Endothelial cell of umbilical vein (primary cell): Measurements from ENCODE around the gene COPS2. TPM values are rescaled to one million over a fixed set of nuclear protein-coding genes. Genes with fewer than 3 reads are reported as not detected.

ENCODE experiments used
- BruUV-seq: library from RNA; stranded (reverse); fragments of 400-500 nt; replicated peaks from 2 replicates; lab custom pipeline; 2021; lab: Mats Ljungman, UMichigan
- CTCF ChIA-PET: fragments of 300-600, 350-600 bp; sonication (Branson Sonifier 250); formaldehyde crosslinking; loops from one replicate; lab custom pipeline; 2021; ENCODE audit warnings: antibody characterized with exemption, inconsistent platforms; lab: Charles Lee
- POLR2A ChIA-PET: fragments of 300-600, 350-600 bp; sonication (Branson Sonifier 250); formaldehyde crosslinking; loops from one replicate; lab custom pipeline; 2021; ENCODE audit warnings: antibody characterized with exemption, inconsistent platforms; lab: Charles Lee
- DNase-seq: peaks from one replicate; pipeline ENCODE4 v3.0.0-alpha.2; 2011; ENCODE audit warnings: low read depth, low spot score
- FAIRE-seq: peaks from 2 replicates; lab custom pipeline; 2011; peaks lifted over from hg19 to GRCh38; lab: Jason Lieb, UNC
- H2AFZ ChIP-seq: 2 replicates; pipeline ENCODE4 v1.6.0; 2012; ENCODE audit warnings: low read depth, low read length, control low read depth, inconsistent platforms
- H3K27ac ChIP-seq: 2 replicates; pipeline ENCODE4 v1.5.1; 2011; ENCODE audit warnings: low read depth, mild to moderate bottlenecking, control low read depth, low read length, moderate library complexity; ENCODE audit not compliant: insufficient read depth
- H3K27me3 ChIP-seq, 2 experiments: 2 replicates each; pipeline versions ENCODE4 v1.6.0 to v1.6.1; 2011; ENCODE audit warnings: low read length in 2 of 2, mixed read lengths in 1 of 2; ENCODE audit not compliant: control insufficient read depth in 2 of 2, insufficient read depth in 2 of 2
- H3K36me3 ChIP-seq, 2 experiments: 2 replicates in 1 of 2; 3 replicates in 1 of 2; pipeline ENCODE4 v1.5.1; 2011; ENCODE audit warnings: low read length in 2 of 2, mild to moderate bottlenecking in 1 of 2, moderate library complexity in 1 of 2; ENCODE audit not compliant: control insufficient read depth in 2 of 2, insufficient read depth in 2 of 2; ENCODE audit errors: extremely low read depth in 1 of 2
- H3K4me1 ChIP-seq: 3 replicates; pipeline ENCODE4 v1.5.1; 2011; ENCODE audit warnings: mild to moderate bottlenecking, low read length; ENCODE audit not compliant: control insufficient read depth, insufficient read depth; ENCODE audit errors: extremely low read depth
- H3K4me2 ChIP-seq: 2 replicates; pipeline ENCODE4 v1.6.1; 2011; ENCODE audit warnings: low read length, control low read depth, mixed read lengths; ENCODE audit not compliant: insufficient read depth
- H3K4me3 ChIP-seq, 3 experiments: fragments of 200-600 bp in 1 of 3; sonication (generic), shearing (Covaris generic) in 1 of 3; replicated peaks in 1 of 3; 2 replicates each; pipeline ENCODE4 v1.5.1; 2011 to 2016; ENCODE audit warnings: control low read depth in 3 of 3, low read length in 3 of 3, mild to moderate bottlenecking in 2 of 3, inconsistent platforms in 1 of 3, low read depth in 1 of 3, moderate library complexity in 1 of 3; ENCODE audit not compliant: insufficient read depth in 1 of 3
- H3K79me2 ChIP-seq: 2 replicates; pipeline ENCODE4 v1.6.0; 2012; ENCODE audit warnings: low read length, inconsistent platforms; ENCODE audit not compliant: control insufficient read depth, insufficient read depth
- H3K9ac ChIP-seq: replicated peaks from 2 replicates; pipeline ENCODE3; 2011; ENCODE audit warnings: low read length, control low read depth; ENCODE audit not compliant: insufficient read depth; ENCODE audit errors: extremely low read depth
- H3K9me1 ChIP-seq: replicated peaks from 3 replicates; pipeline ENCODE4 v1.6.0; 2011; ENCODE audit warnings: mild to moderate bottlenecking, low read length; ENCODE audit not compliant: control insufficient read depth, insufficient read depth; ENCODE audit errors: extremely low read depth
- H3K9me3 ChIP-seq: replicated peaks from 2 replicates; pipeline ENCODE4 v1.5.1; 2012; ENCODE audit warnings: low read length, inconsistent platforms; ENCODE audit not compliant: control insufficient read depth, insufficient read depth
- H4K20me1 ChIP-seq: replicated peaks from 2 replicates; pipeline ENCODE3; 2011; ENCODE audit warnings: mild to moderate bottlenecking, low read length; ENCODE audit not compliant: control insufficient read depth, insufficient read depth; ENCODE audit errors: extremely low read depth
- CTCF ChIP-seq, 2 donors: IDR thresholded peaks; 1 replicate in 1 of 2; 2 replicates in 1 of 2; pipeline ENCODE4 v1.5.1; 2011; ENCODE audit warnings: low read length in 2 of 2, mild to moderate bottlenecking in 2 of 2, moderate library complexity in 2 of 2, control low read depth in 1 of 2, inconsistent platforms in 1 of 2, low read depth in 1 of 2; ENCODE audit not compliant: insufficient read depth in 1 of 2; ENCODE audit errors: extremely low read depth in 1 of 2
- EZH2 ChIP-seq: IDR thresholded peaks from 2 replicates; pipeline ENCODE4 v1.6.1; 2012; ENCODE audit warnings: borderline replicate concordance, low read depth, mild to moderate bottlenecking, moderate library complexity, low read length, inconsistent platforms; ENCODE audit not compliant: severe bottlenecking
- FOS ChIP-seq: IDR thresholded peaks from 2 replicates; pipeline ENCODE4 v1.6.1; 2011; ENCODE audit warnings: mild to moderate bottlenecking, low read length, moderate library complexity, borderline replicate concordance; ENCODE audit not compliant: insufficient read depth
- GATA2 ChIP-seq: IDR thresholded peaks from 2 replicates; pipeline ENCODE4 v1.7.0; 2011; ENCODE audit warnings: low read depth, mild to moderate bottlenecking, moderate library complexity, mixed read lengths, low read length; ENCODE audit not compliant: insufficient read length, insufficient read depth
- JUN ChIP-seq: IDR thresholded peaks from 2 replicates; pipeline ENCODE4 v1.6.1; 2011; ENCODE audit warnings: borderline replicate concordance, low read depth; ENCODE audit not compliant: insufficient read length, insufficient read depth
- MAX ChIP-seq: IDR thresholded peaks from 2 replicates; pipeline ENCODE4 v1.6.1; 2011; ENCODE audit not compliant: insufficient read depth, insufficient read length
- MYC ChIP-seq: IDR thresholded peaks from one replicate; pipeline ENCODE4 v1.6.1; 2011; ENCODE audit warnings: mild to moderate bottlenecking, low read depth, low read length
- POLR2A ChIP-seq: IDR thresholded peaks from 2 replicates; pipeline ENCODE4 v1.6.1; 2012; ENCODE audit warnings: low read depth, mild to moderate bottlenecking, control low read depth, low read length
- dilution Hi-C: fragments of 300-500 bp; cut with MboI; formaldehyde crosslinking; loops from one replicate; pipeline ENCODE4 v1.15.0; 2019; ENCODE audit warnings: low sequenced_read_pairs; ENCODE audit not compliant: extremely low pct_ligation_motif_present
- intact Hi-C: fragments of 100-400 bp; cut with micrococcal nuclease; formaldehyde crosslinking; loops from one replicate; pipeline ENCODE4 v1.10.0; 2022
- polyA plus RNA-seq, 4 experiments: library from polyadenylated mRNA; depleted of rRNA in 3 of 4; stranded (reverse) in 3 of 4; unstranded in 1 of 4; fragments of >200 nt; gene quantifications; 2 replicates each; pipeline versions ENCODE4 v1.2.1 to v1.2.3, GENCODE V29; 2011 to 2012; ENCODE audit warnings: missing spikeins in 1 of 4
- total RNA-seq: library from RNA; stranded (reverse); gene quantifications from 2 replicates; pipeline ENCODE4 v1.2.3, GENCODE V29; 2021

The COPS2 gene
- total and polyA plus RNA-seq, 2 donors (not counting 3 experiments of a cell fraction or from before 2014, with no cell fraction given) = 20.2 to 79.3 TPM

GRCh38 chr15:49189631-49190030, 34.2 kb upstream of the COPS2 start:
- Histone ChIP-seq H4K20me1 (no peaks in the 10 kb centered on the region), H3K9me1 (no peaks in the 10 kb centered on the region), H3K27ac (no peak overlapping the region), H3K4me3 (no peak overlapping the region), H3K9ac (no peak overlapping the region), H3K9me3 (no peaks in the 10 kb centered on the region), H3K4me2 (no peak overlapping the region), H2AFZ (no peak overlapping the region), H3K4me1 (no peaks in the 10 kb centered on the region), H3K79me2 (peaks cover 22% of the 10 kb centered on the region), H3K27me3 (no peaks in the 10 kb centered on the region), H3K36me3 (no peaks in the 10 kb centered on the region)
- DNase-seq (no peak), FAIRE-seq (no peak)
- dilution Hi-C loops = no loop called here
- ChIA-PET POLR2A (no interaction called here), CTCF (no interaction called here)
- no TSS peak for BruUV-seq
- TF ChIP-seq JUN (no peak), MYC (no peak), FOS (no peak), MAX (no peak), CTCF (IDR thresholded peaks at IDR 0.05; ENCODE audit: extremely low read depth in 1 of 2, insufficient read depth in 1 of 2, low read depth in 1 of 2, low read length in 2 of 2) (no peak), POLR2A (no peak), GATA2 (no peak), EZH2 (no peak)
- intact Hi-C loops = no loop called here
